ENCODE measurements around the gene NXPH1.

NXPH1 gene

GRCh38 chr7:8536431-8536830 is 103.0 kb downstream of the NXPH1 start:
- in situ Hi-C loops (cut with MboI; ENCODE audit: low pct_unique_long_range_greater_than_20kb, low sequenced_read_pairs, unreplicated experiment), result no loop called here
- DNase-seq (ENCODE audit: low spot score), result no peak
- TF ChIP-seq CTCF (IDR thresholded peaks at IDR 0.05; ENCODE audit: extremely low read depth, insufficient read depth, missing control alignments), result no peak

- DNase-seq (ENCODE audit: low spot score), result no peak
- in situ Hi-C loops (cut with MboI; ENCODE audit: low pct_unique_long_range_greater_than_20kb, low sequenced_read_pairs, unreplicated experiment), result no loop called here
- no peak for TF ChIP-seq CTCF (IDR thresholded peaks at IDR 0.05; ENCODE audit: extremely low read depth, insufficient read depth, missing control alignments)
These were observed 115.6 kb downstream of the NXPH1 start for GRCh38 chr7:8549046-8549445.

- no peak for TF ChIP-seq CTCF (IDR thresholded peaks at IDR 0.05; ENCODE audit: extremely low read depth, insufficient read depth, missing control alignments)
- in situ Hi-C loops (cut with MboI; ENCODE audit: low pct_unique_long_range_greater_than_20kb, low sequenced_read_pairs, unreplicated experiment), result no loop called here
- no peak for DNase-seq (ENCODE audit: low spot score)
These were observed 127.1 kb downstream of the NXPH1 start for GRCh38 chr7:8560501-8560900.

- in situ Hi-C loops (cut with MboI; ENCODE audit: low pct_unique_long_range_greater_than_20kb, low sequenced_read_pairs, unreplicated experiment), result no loop called here
These were observed 128.0 kb downstream of the NXPH1 start for GRCh38 chr7:8561449-8561848.

GRCh38 chr7:8564281-8564680 is 130.9 kb downstream of the NXPH1 start:
- no peak for TF ChIP-seq CTCF (IDR thresholded peaks at IDR 0.05; ENCODE audit: extremely low read depth, insufficient read depth, missing control alignments)
- DNase-seq (ENCODE audit: low spot score), result no peak
- in situ Hi-C loops (cut with MboI; ENCODE audit: low pct_unique_long_range_greater_than_20kb, low sequenced_read_pairs, unreplicated experiment), result no loop called here

More at GRCh38 chr7:8561449-8561848, 128.0 kb downstream of the NXPH1 start:
- no peak for TF ChIP-seq CTCF (IDR thresholded peaks at IDR 0.05; ENCODE audit: extremely low read depth, insufficient read depth, missing control alignments)
- no peak for DNase-seq (ENCODE audit: low spot score)

- DNase-seq (ENCODE audit: low spot score), result no peak
- in situ Hi-C loops (cut with MboI; ENCODE audit: low pct_unique_long_range_greater_than_20kb, low sequenced_read_pairs, unreplicated experiment), result no loop called here
- TF ChIP-seq CTCF (IDR thresholded peaks at IDR 0.05; ENCODE audit: extremely low read depth, insufficient read depth, missing control alignments), result no peak
These were observed 132.6 kb downstream of the NXPH1 start for GRCh38 chr7:8566016-8566415.

- DNase-seq (ENCODE audit: low spot score), result no peak
- in situ Hi-C loops (cut with MboI; ENCODE audit: low pct_unique_long_range_greater_than_20kb, low sequenced_read_pairs, unreplicated experiment), result no loop called here
- no peak for TF ChIP-seq CTCF (IDR thresholded peaks at IDR 0.05; ENCODE audit: extremely low read depth, insufficient read depth, missing control alignments)
These were observed 134.2 kb downstream of the NXPH1 start for GRCh38 chr7:8567626-8568025.

Measured in GM13977 (cell line).